ENCODE measurements around the gene NOTCH1. TPM values are rescaled to one million over a fixed set of nuclear protein-coding genes. Genes with fewer than 3 reads are reported as not detected.

NOTCH1 gene
- total and polyA plus RNA-seq, 2 donors (not counting 1 experiment from before 2014, with no cell fraction given): 3.3 to 10.9 TPM

- Histone ChIP-seq H4K20me1 (ENCODE audit: control insufficient read depth, extremely low read depth, insufficient read depth, low read length) (no peaks in the 10 kb centered on the region), H3K4me1 (ENCODE audit: control insufficient read depth, extremely low read depth, insufficient read depth, low read length) (peaks cover 19% of the 10 kb centered on the region), H3K4me2 (ENCODE audit: extremely low read depth, insufficient read depth, low read length) (no peak overlapping the region), H3K27ac (ENCODE audit: insufficient read depth, low read length) (no peak overlapping the region), H3K9me3 (ENCODE audit: control insufficient read depth, insufficient read depth, low read depth, low read length) (no peaks in the 10 kb centered on the region), H3K4me3 (replicated peaks in 1 of 4; ENCODE audit: control extremely low read depth in 1 of 4, insufficient read depth in 1 of 4, low read depth in 3 of 4, low read length in 4 of 4) (no peak overlapping the region), H2AFZ (ENCODE audit: low read length) (no peak overlapping the region), H3K36me3 (ENCODE audit: control insufficient read depth, insufficient read depth, low read length) (no peaks in the 10 kb centered on the region), H3K9ac (ENCODE audit: insufficient read depth, low read length) (no peak overlapping the region), H3K79me2 (ENCODE audit: control insufficient read depth, insufficient read depth, low read length) (no peaks in the 10 kb centered on the region), H3K27me3 (ENCODE audit: control insufficient read depth, insufficient read depth, low read length) (peaks cover 5% of the 10 kb centered on the region)
- no peak for DNase-seq (ENCODE audit: low read depth in 2 of 2)
- TF ChIP-seq EZH2 (IDR thresholded peaks at IDR 0.05; ENCODE audit: low read length, missing control alignments) (no peak), CTCF (conservative IDR thresholded peaks at IDR 0.05 in 1 of 2, IDR thresholded peaks at IDR 0.05 in 1 of 2; ENCODE audit: low read depth in 1 of 2, low read length in 2 of 2) (no peak)
Observed at GRCh38 chr9:136584401-136584932, 38.6 kb upstream of the NOTCH1 start.

GRCh38 chr9:136582977-136583735 is 37.3 kb upstream of the NOTCH1 start:
- Histone ChIP-seq H2AFZ (ENCODE audit: low read length) (no peak overlapping the region), H3K9ac (ENCODE audit: insufficient read depth, low read length) (no peak overlapping the region)

More at GRCh38 chr9:136582977-136583735, 37.3 kb upstream of the NOTCH1 start:
- H3K79me2 ChIP-seq (ENCODE audit: control insufficient read depth, insufficient read depth, low read length): no peaks in the 10 kb centered on the region
- no peak overlapping the region for H3K27ac ChIP-seq (ENCODE audit: insufficient read depth, low read length)
- no peak for DNase-seq (ENCODE audit: low read depth in 2 of 2)
- no peak overlapping the region for H3K4me2 ChIP-seq (ENCODE audit: extremely low read depth, insufficient read depth, low read length)
- H3K36me3 ChIP-seq (ENCODE audit: control insufficient read depth, insufficient read depth, low read length): no peaks in the 10 kb centered on the region
- H4K20me1 ChIP-seq (ENCODE audit: control insufficient read depth, extremely low read depth, insufficient read depth, low read length): no peaks in the 10 kb centered on the region
- H3K4me1 ChIP-seq (ENCODE audit: control insufficient read depth, extremely low read depth, insufficient read depth, low read length): peaks cover 10% of the 10 kb centered on the region
- TF ChIP-seq EZH2 (IDR thresholded peaks at IDR 0.05; ENCODE audit: low read length, missing control alignments) (no peak), CTCF (conservative IDR thresholded peaks at IDR 0.05 in 1 of 2, IDR thresholded peaks at IDR 0.05 in 1 of 2; ENCODE audit: low read depth in 1 of 2, low read length in 2 of 2) (no peak)
- no peak overlapping the region for H3K4me3 ChIP-seq (replicated peaks in 1 of 4; ENCODE audit: control extremely low read depth in 1 of 4, insufficient read depth in 1 of 4, low read depth in 3 of 4, low read length in 4 of 4)
- peaks cover 5% of the 10 kb centered on the region for H3K27me3 ChIP-seq (ENCODE audit: control insufficient read depth, insufficient read depth, low read length)
- H3K9me3 ChIP-seq (ENCODE audit: control insufficient read depth, insufficient read depth, low read depth, low read length): no peaks in the 10 kb centered on the region
